Duodenal mucosa (tissue), 2 donors: ENCODE measurements around the gene NFIB.

Experiments
- H3K27ac ChIP-seq: one replicate; pipeline ENCODE4 v1.7.0; 2013; ENCODE audit warnings: low read depth, low read length
- H3K27me3 ChIP-seq, 2 donors: one replicate each; pipeline ENCODE4 v1.7.0; 2013; ENCODE audit warnings: low read length in 2 of 2, control low read depth in 1 of 2; ENCODE audit not compliant: insufficient read depth in 2 of 2, control insufficient read depth in 1 of 2
- H3K36me3 ChIP-seq, 2 donors: one replicate each; pipeline ENCODE4 v1.7.0; 2013; ENCODE audit warnings: low read length in 2 of 2, control low read depth in 1 of 2; ENCODE audit not compliant: insufficient read depth in 2 of 2, control insufficient read depth in 1 of 2
- H3K4me1 ChIP-seq, 2 donors: one replicate each; pipeline ENCODE4 v1.7.0; 2013; ENCODE audit warnings: low read length in 2 of 2, control low read depth in 1 of 2; ENCODE audit not compliant: insufficient read depth in 2 of 2, control insufficient read depth in 1 of 2
- H3K4me3 ChIP-seq, 2 donors: one replicate each; pipeline ENCODE4 v1.7.0; 2013; ENCODE audit warnings: low read length in 2 of 2, low read depth in 1 of 2
- H3K9ac ChIP-seq, 2 donors: one replicate each; pipeline ENCODE4 v1.7.0; 2013; ENCODE audit warnings: low read length in 2 of 2, low read depth in 1 of 2
- H3K9me3 ChIP-seq, 2 donors: one replicate each; pipeline ENCODE4 v1.7.0; 2013; ENCODE audit warnings: low read length in 2 of 2, control low read depth in 1 of 2; ENCODE audit not compliant: control insufficient read depth in 1 of 2

NFIB gene

DNA sequence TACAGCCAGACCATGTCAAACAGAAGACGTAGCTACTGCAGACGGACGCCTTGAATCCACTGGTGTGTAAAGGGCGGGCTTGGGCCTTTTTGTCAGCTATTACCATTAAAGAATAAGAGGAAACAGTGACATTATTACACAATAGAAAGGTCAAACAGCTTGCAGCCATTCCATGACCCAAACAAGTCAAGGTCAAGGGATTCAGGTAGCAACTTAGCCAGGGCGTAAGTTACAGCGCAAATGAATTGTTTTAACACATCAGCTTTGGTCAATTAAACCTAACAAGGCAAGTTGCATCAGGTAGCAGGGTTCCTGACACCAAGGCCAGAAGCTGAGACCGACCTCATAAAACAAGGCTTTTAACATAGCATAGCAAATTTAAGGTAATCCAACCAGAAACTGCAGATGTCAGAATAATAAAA lies 15.3 kb downstream of the NFIB start:
- peak overlapping the region; percentile 14 to 68 for H3K4me3 ChIP-seq
- H3K27ac ChIP-seq = no peak overlapping the region
- H3K9ac ChIP-seq = peak overlapping the region; percentile 24 to 44
- H3K4me1 ChIP-seq = peaks cover 31 to 66% of the 10 kb centered on the region in 2 donors
- H3K9me3 ChIP-seq = no peaks in the 10 kb centered on the region
- H3K36me3 ChIP-seq = no peaks in the 10 kb centered on the region
- no peaks in the 10 kb centered on the region for H3K27me3 ChIP-seq

- Histone ChIP-seq H3K4me1 (peaks cover 22 to 56% of the 10 kb centered on the region in 2 donors), H3K9me3 (no peaks in the 10 kb centered on the region), H3K27ac (no peak overlapping the region), H3K36me3 (no peaks in the 10 kb centered on the region), H3K4me3 (no peak overlapping the region), H3K27me3 (no peaks in the 10 kb centered on the region), H3K9ac (no peak overlapping the region)
These were observed 17.3 kb downstream of the NFIB start for GRCh38 chr9:14296495-14297113.

DNA sequence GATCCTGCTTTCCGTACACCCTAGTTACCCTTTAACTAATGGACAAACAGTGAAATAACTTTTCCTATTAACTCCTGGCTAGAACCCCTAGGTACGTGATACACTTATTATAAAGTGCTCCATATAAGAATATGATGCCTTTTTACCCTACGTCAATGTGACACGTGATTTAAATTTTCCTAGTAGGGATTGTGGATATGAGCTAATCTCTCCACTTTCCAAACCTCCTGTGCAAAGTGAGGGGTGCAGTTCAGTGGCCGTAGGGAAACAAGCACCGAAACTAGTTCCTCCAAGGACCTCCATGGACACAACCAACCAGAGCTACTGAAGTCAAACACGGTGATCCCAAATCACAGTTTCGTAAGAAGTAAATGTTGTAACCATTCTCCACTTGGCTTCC lies 19.3 kb downstream of the NFIB start:
- H3K36me3 ChIP-seq = no peaks in the 10 kb centered on the region
- H3K27ac ChIP-seq = peak overlapping the region; percentile 26
- H3K9ac ChIP-seq = peak overlapping the region; percentile 1 to 44
- no peaks in the 10 kb centered on the region for H3K27me3 ChIP-seq
- peaks cover 18 to 44% of the 10 kb centered on the region in 2 donors for H3K4me1 ChIP-seq
- H3K9me3 ChIP-seq = no peaks in the 10 kb centered on the region
- peak overlapping the region in 1 of 2 donors; percentile 10 for H3K4me3 ChIP-seq

DNA sequence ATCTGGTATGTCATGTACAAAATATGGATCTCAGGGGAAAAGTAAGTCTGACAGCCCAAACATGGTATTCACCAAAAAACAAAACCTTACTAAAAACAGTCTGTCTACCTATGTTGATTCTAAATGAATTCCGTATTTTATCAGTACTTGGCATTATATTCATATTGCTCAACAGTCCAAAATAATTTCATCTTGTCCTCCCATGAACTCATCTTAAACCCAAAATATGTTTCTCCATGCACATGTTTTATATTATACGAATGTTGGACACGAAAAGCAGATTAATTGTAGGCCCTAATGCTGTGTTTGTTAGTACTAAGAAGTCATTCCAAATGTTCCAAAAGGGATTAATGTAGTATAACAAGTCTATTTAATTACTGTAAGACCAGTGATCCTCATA lies 20.1 kb downstream of the NFIB start:
- H3K4me3 ChIP-seq = no peak overlapping the region
- H3K9ac ChIP-seq = no peak overlapping the region
- H3K9me3 ChIP-seq = no peaks in the 10 kb centered on the region
- H3K27ac ChIP-seq = no peak overlapping the region
- H3K36me3 ChIP-seq = no peaks in the 10 kb centered on the region
- no peaks in the 10 kb centered on the region for H3K27me3 ChIP-seq
- peaks cover 13 to 39% of the 10 kb centered on the region in 2 donors for H3K4me1 ChIP-seq

GRCh38 chr9:14292181-14292739 lies 21.7 kb downstream of the NFIB start:
- no peak overlapping the region for H3K9ac ChIP-seq
- H3K4me3 ChIP-seq = no peak overlapping the region
- H3K4me1 ChIP-seq = peaks cover 1 to 29% of the 10 kb centered on the region in 2 donors

DNA sequence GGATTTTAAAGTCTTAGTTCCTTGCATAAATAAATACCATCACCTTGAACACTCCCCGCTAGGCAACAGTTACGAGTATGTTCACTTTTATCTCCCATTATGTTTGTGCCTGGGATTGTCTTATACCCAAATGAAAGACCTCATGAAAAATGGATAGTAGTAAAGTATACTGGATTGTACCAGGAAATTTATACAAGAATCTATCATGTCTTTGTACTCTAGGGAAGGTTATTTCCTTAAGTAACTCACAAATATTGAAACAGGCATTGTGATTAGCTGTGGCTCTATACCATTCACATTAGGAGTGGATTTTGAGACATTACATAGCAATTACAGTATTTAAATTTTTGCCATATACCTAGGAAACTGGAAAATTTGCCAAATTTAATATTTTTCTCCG lies 24.0 kb downstream of the NFIB start:
- no peaks in the 10 kb centered on the region for H3K36me3 ChIP-seq
- no peaks in the 10 kb centered on the region for H3K27me3 ChIP-seq
- H3K9me3 ChIP-seq = no peaks in the 10 kb centered on the region
- peaks cover 0 to 22% of the 10 kb centered on the region in 2 donors for H3K4me1 ChIP-seq
- no peak overlapping the region for H3K27ac ChIP-seq
- H3K9ac ChIP-seq = no peak overlapping the region
- H3K4me3 ChIP-seq = no peak overlapping the region

More at GRCh38 chr9:14292181-14292739, 21.7 kb downstream of the NFIB start:
- no peaks in the 10 kb centered on the region for H3K27me3 ChIP-seq
- H3K9me3 ChIP-seq = no peaks in the 10 kb centered on the region
- no peaks in the 10 kb centered on the region for H3K36me3 ChIP-seq
- H3K27ac ChIP-seq = no peak overlapping the region

- Histone ChIP-seq H3K9ac (no peak overlapping the region), H3K27ac (no peak overlapping the region), H3K9me3 (no peaks in the 10 kb centered on the region), H3K36me3 (no peaks in the 10 kb centered on the region), H3K4me3 (no peak overlapping the region), H3K27me3 (no peaks in the 10 kb centered on the region), H3K4me1 (peaks cover 5 to 16% of the 10 kb centered on the region in 2 donors)
These were observed 25.5 kb downstream of the NFIB start for GRCh38 chr9:14288433-14288832.

DNA sequence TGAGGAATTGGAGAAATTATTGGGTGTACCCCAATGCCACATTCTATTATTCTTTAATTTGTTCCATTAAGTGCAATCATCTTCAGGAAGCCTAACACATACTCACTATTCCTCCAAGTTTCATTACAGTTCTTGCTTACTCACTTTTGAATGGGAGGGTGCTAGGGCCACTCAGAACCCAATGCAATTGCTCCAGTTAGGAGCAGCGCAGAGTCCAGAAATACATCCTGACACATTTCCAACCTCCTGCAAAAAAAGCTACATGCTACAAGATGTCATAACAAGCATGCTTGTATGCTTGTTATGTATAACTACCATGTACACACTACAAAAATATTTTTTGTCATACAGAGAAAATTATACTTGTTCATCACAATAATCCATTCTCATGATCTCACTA lies 27.8 kb downstream of the NFIB start:
- H3K4me1 ChIP-seq = peaks cover 22 to 29% of the 10 kb centered on the region in 2 donors
- H3K4me3 ChIP-seq = no peak overlapping the region
- no peaks in the 10 kb centered on the region for H3K36me3 ChIP-seq
- no peak overlapping the region for H3K27ac ChIP-seq
- H3K9me3 ChIP-seq = no peaks in the 10 kb centered on the region
- no peaks in the 10 kb centered on the region for H3K27me3 ChIP-seq
- no peak overlapping the region for H3K9ac ChIP-seq

GRCh38 chr9:14283276-14283675 lies 30.7 kb downstream of the NFIB start:
- no peak overlapping the region for H3K9ac ChIP-seq
- no peaks in the 10 kb centered on the region for H3K9me3 ChIP-seq
- H3K36me3 ChIP-seq = no peaks in the 10 kb centered on the region
- H3K27ac ChIP-seq = no peak overlapping the region
- H3K4me1 ChIP-seq = peaks cover 22 to 31% of the 10 kb centered on the region in 2 donors
- no peak overlapping the region for H3K4me3 ChIP-seq
- H3K27me3 ChIP-seq = no peaks in the 10 kb centered on the region

- Histone ChIP-seq H3K9me3 (no peaks in the 10 kb centered on the region), H3K4me1 (peaks cover 22 to 38% of the 10 kb centered on the region in 2 donors), H3K36me3 (no peaks in the 10 kb centered on the region), H3K4me3 (no peak overlapping the region), H3K27me3 (no peaks in the 10 kb centered on the region), H3K27ac (no peak overlapping the region), H3K9ac (no peak overlapping the region)
These were observed 32.1 kb downstream of the NFIB start for GRCh38 chr9:14281876-14282275.
